GM19397 (cell line): Measurements from ENCODE around the gene ZKSCAN2.

Source experiments
- ATAC-seq: cut with Tn5 transposase; IDR thresholded peaks from one replicate; pipeline ENCODE4 v1.9.1; 2021; ENCODE audit warnings: mild to moderate bottlenecking, moderate library complexity; ENCODE audit not compliant: unreplicated experiment

ZKSCAN2 gene

GRCh38 chr16:25224731-25225319 is 32.8 kb downstream of the ZKSCAN2 start:
- ATAC-seq: no peak

DNA sequence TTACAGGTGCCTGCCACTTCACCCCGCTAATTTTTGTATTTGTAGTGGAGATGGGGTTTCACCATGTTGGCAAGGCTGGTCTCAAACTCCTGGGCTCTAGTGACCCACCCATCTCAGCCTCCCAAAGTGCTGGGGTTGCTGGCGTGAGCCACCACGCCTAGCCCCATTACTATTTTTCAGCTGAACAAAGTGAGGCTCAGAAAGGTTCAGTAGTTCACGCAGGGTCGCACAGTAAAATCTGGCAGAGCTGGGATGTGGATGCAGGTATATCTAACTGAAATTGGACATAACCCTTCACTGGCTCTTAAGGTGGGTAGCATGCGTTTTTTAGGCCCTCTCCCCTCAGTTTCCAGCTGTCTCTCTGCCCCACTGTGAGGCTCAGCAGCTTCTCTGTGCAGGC is 33.7 kb downstream of the ZKSCAN2 start:
- ATAC-seq: no peak

DNA sequence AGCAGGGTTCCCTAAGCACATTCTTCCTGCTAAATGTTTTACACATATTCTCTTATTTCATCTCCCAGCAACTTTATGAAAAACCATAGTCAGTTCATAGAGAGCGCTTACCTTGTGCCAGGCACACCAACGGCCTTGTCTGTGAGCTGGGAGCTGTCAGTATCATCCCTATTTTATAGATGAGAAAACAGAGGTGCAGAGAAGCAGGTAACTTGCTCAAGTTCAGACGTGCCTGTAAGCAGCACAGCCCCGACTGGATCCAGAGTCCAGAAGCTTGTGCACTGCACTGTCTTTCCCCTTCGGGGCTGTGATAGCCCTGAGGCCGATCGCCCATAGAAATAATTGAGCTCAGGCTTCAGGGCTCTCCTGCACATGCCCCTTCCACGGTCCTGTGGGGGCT is 34.7 kb downstream of the ZKSCAN2 start:
- no peak for ATAC-seq

- no peak for ATAC-seq
Observed at GRCh38 chr16:25219070-25219737, 38.4 kb downstream of the ZKSCAN2 start.

DNA sequence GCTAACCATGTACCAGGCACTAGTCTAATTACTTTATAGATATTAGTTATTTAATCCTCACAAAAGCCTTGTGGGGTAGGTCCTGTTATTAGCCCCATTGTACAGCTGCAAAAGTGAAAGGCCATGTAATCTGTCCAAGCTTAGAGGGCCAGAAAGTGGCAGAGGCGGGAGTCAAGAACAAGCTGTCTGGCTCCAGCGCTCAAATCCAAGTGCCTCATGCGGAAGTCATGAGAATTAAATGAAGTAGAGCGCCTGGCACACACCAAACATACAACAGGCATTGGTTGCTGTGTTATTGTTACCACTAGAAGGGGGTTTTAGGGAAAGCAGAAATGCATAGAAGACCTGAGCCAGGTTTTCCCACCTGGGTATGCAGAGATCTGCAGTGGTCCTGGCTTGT is 39.7 kb downstream of the ZKSCAN2 start:
- ATAC-seq: no peak

DNA sequence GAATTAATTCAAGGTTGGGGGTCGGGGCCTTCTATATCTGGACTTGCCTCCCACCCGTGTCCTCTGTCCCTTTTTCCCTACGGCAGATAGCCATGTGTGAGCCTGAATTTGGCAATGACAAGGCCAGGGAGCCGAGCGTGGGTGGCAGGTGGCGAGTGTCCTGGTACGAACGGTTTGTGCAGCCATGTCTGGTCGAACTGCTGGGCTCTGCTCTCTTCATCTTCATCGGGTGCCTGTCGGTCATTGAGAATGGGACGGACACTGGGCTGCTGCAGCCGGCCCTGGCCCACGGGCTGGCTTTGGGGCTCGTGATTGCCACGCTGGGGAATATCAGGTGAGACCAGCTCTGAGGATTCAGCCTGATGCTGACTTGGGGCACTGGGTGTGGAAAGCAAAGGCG is 40.5 kb downstream of the ZKSCAN2 start:
- ATAC-seq: no peak

DNA sequence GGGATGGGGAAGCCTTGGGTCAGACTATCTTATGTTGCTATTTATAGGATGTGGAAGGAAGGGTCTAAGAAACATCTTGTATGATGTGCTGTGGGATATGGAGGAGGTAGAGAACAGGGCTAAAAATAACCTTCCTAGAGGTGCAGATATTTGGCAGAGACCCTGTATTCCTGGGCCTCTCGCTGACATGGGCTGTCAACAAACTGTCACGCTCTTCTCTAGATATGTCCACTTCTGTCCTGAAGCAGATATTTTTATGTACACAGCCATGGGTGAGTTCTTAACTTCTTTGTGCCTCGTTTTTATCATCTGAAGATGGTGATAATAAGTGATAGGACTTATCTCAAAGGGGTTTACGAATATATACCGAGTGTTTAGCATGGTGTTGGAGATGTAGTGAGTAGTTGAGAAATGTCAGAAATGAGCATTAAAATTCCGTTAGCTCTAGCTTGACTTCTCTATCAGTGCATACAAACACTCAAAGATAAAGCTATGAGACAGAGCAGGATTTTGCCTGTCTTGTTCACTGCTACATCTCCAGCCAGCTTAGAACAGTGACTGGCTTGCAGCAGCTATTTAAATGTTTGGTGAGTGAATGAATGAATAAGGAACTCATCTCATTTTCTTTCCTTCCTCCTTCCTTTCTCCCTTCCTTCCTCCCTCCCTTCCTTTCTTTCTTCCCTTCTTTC is 43.8 kb downstream of the ZKSCAN2 start:
- ATAC-seq: no peak

- ATAC-seq: no peak
Observed at GRCh38 chr16:25212636-25213035, 45.0 kb downstream of the ZKSCAN2 start.

- no peak for ATAC-seq
Observed at GRCh38 chr16:25210758-25211157, 46.9 kb downstream of the ZKSCAN2 start.

DNA sequence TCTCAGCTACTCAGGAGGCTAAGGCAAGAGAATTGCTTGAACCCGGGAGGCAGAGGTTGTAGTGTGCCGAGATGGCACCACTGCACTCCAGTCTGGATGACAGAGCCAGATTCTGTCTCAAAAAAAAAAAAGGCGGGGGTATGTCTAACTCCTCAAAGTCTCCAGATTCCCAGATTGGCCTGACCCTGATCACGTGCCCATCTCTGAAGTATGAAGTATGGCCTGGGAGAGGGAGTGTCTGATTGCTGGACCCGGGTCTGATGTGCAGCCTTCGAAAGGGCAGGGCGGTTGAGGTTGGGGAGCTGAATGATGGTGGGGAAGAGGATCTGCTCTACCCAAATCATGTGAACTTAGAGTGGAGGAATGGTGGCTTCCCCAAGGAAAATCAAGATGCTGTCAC is 58.2 kb downstream of the ZKSCAN2 start:
- ATAC-seq: no peak

- ATAC-seq: no peak
Observed at GRCh38 chr16:25198021-25198420, 59.6 kb downstream of the ZKSCAN2 start.

DNA sequence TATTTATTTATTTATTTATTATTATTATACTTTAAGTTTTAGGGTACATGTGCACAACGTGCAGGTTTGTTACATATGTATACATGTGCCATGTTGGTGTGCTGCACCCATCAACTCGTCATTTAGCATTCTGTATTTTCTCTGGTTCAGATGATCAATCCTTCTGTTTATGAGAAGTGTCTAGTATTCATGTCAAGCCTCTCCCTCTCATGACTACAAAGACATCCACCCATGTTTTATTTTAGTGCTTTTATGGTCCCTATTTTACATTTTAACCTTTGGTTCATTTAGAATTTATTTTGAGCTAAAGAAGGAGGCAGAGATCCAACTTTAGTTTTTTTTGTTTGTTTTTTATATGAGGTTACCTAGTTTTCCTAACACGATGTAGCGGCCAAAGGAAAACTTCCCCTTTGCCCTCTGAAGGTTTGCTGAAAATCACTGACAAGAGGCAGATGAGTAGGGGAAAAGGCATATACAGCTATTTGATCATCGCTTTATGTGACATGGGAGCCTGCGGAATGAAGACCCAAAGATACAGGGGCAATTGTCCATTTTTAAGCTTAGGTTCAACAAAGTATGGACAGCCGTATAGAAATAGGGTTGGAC is 63.3 kb downstream of the ZKSCAN2 start:
- no peak for ATAC-seq

GRCh38 chr16:25192096-25192495 is 65.5 kb downstream of the ZKSCAN2 start:
- no peak for ATAC-seq

DNA sequence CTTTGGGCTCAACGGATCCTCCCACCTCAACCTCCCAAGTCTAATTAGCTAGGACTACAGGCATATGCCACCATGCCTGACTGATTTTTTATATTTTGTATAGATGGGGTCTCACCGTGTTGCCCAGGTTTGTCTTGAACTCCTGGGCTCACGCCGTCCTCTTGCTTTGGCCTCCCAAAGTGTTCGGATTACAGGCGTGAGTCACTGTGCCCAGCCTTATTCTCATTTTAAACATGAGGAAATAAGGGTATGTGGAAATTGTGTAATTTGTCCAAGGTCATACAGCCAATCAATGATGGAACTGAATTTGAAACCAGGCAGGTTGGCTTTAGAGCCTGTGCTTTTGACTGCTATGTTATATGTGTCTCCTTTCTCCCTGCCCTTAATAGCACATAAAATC is 68.3 kb downstream of the ZKSCAN2 start:
- ATAC-seq: no peak

DNA sequence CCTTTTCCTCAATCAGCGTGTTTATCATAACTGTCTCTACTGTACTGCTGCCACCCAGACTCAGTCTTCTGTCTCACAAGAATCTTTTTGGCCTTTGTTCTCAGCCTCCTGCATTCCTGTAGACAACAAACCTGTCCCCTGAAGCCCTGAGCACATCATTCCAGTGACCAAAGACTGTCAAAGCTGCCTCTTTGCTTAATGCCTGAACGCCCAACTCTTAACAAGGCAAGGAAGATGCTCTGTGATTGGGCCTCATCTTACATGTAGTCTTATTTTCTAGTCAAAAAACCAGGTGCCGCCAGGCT is 70.2 kb downstream of the ZKSCAN2 start:
- ATAC-seq: no peak
